GM12892 (cell line): Measurements from ENCODE around the gene ACTL7A.

ENCODE experiments used
- POLR2A ChIP-seq: IDR thresholded peaks from 2 replicates; pipeline ENCODE4 v1.6.1; 2011; ENCODE audit warnings: low read depth, low read length, control low read depth
- TAF1 ChIP-seq: IDR thresholded peaks from 2 replicates; pipeline ENCODE4 v1.6.1; 2011; ENCODE audit warnings: low read depth, mild to moderate bottlenecking, control low read depth, low read length, borderline replicate concordance

DNA sequence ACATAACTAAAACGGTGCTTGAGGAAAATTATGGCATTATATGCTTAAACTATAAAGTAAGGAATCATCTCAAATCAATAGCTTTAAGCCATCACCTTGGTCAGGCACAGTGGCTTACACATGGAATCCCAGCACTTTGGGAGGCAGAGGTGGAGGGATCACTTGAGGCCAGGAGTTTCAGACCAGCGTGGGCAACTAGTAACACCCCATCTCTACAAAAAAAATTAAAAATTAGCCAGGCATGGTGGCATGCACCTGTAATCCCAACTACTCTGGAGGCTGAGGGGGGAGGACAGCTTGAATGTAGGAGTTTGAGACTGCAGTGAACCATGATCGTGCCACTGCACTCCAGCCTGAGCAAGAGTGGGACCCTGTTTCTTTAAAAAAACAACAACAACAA is 22.6 kb downstream of the ACTL7A start:
- TF ChIP-seq POLR2A (no peak), TAF1 (no peak)
